Activated T-cell treated with anti-CD3 and anti-CD28 coated beads for 4 hours (primary cell): ENCODE measurements around the gene BSCL2.
A peak's percentile ranks its signal among the peaks of the same experiment; 100 is the strongest.
"Not testable (repeated sequence)": the region's sequence is repeated elsewhere in the genome, so short reads cannot be mapped to it uniquely, and the experiment has no call there.

Source experiments
- DNase-seq: peaks from one replicate; pipeline ENCODE4 v3.0.0-alpha.2; 2020

BSCL2 gene

DNA sequence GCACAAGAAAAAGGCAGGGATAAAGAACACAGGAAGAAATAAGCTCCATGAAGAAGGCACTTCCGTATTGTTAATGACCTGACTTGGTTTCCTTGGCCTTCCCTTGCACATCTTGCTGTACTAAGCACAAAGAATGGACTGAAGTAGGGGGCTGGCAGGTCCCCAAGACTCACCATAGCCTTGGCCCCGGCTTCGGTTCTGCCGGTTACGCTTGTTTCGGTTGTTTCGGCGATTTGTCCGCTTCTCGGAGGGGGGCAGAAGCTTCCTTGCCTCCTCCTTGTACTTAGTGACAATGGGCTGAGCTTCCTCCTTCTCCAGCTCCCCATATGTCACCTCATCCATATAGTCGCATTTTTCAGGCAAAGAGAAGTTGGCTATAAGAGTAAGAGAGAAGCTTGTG lies 9.6 kb upstream of the BSCL2 start:
- no peak for DNase-seq

DNA sequence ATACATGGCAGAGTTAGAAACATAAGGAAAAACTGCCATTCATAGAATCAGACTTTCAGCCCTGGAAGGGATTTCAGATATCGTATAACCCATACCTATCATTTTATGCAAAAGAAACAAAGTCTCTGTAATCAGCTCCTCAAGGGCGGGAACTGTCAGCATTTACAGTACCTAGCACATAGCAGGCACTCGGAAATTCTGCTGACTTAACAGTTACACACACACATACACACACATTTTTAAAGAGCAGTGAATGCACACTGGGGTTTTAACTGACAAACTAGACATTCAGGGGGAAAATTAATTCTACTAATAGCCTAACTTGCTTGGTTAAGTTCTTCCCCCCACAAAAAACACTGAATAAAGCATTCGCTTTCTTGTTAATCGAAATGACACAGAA lies 9.0 kb upstream of the BSCL2 start:
- no peak for DNase-seq

DNA sequence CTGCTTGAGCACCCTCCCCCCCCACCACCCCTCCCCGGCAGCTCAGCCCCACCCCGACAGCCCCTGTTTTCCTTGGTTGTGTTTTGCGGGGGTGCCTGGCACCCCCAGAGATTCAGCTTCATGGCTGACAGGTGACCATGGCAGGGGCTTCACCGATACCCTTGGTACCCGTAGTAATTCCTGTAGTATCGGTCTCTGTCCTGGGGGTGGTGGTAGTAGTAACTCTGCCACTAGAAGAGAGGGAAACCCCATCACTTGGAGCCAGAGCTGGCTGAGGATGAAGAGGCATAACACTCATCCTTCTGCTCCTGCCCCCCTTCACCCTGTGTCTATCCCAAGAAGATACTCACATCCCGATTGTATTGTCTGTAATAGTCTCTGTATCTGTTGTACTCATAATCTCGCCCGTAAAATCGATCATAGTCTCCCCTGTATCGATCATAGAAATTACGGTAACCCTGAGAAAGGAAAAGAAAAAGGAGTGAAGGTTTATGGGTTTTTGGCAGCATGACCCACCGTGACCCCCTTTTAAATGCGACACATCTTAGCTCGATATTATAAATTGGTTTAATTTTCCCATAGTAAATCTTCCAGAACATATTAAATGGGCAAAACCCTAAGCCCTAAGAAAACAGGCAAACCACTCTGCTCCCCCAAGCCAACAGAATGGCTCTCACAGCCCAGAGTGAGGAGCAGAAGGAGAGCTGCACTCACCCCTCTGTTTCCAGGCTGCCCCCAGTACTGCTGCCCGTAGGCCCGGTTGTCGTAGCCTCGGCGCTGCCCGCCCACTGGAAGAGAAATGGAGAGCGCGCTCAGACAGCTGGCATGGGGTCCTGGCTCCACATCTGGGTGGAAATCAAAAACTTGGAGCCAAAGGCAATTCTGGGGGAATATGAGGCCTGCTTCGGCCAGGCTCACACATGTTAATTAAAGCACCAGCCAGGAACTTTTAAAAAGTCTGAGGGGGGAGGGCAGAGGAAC lies 8.2 kb upstream of the BSCL2 start:
- no peak for DNase-seq

DNA sequence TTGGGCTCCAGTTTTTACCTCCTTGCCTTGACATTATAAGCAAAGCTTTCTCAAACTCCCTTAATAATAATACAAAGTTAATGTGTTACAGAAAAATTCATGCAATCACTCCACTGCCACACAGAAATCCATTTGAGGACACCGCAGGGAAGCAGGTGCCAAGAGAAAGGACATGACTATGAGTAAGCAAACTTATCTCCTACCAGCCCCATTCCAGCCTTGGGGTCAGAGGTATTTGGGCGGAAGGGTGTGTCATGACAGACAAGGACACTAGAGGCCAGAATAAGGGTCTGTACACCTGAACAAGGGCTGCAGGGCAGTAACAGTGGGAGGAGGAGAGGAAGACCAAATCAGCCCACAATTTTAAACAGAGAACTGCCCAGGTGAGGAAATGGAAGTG lies 6.1 kb upstream of the BSCL2 start:
- DNase-seq: no peak

DNA sequence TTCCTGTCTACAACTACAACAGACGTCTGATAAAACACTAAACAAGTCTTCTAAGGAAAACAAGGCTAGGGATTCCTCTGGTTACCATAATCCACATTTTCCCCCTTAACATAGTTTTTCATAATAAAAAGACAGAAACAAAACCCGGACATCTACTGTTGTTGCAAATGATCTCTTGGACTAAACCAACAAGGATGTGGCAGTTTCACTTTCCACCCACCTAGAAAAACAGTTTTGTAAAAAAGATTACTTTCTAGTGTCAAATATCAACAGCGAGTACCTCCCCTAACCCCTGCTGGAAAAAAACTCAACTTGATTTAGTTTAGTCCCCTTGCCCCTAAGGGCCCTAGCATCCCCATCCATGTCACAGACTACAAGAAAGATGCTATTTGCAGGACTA lies 5.6 kb upstream of the BSCL2 start:
- no peak for DNase-seq

- DNase-seq: no peak
These were observed 5.1 kb upstream of the BSCL2 start for GRCh38 chr11:62712276-62712812.

GRCh38 chr11:62710001-62710345 lies 2.7 kb upstream of the BSCL2 start:
- peak; percentile 26 for DNase-seq

GRCh38 chr11:62709247-62710000 lies 2.2 kb upstream of the BSCL2 start:
- peak; percentile 95 for DNase-seq

DNA sequence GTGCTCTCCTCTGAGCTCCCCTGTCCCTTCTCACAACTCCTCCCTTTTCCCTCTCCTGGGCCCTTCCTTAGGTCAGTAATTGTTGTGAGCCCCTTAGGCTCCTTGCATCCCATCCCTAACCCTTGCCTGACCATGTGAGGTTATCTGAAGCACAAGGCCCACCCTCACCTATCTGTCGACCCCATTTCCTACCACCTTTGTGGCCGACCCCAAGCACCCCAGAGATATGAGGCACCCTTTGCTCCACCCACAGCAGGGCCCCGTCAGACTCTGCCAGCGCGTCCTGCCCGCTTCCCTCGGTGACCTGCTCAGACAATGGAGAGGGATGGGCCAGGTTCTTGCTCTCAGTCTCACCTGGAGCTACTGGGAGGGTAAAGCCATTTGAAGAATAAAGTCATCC lies 1.6 kb upstream of the BSCL2 start:
- DNase-seq: peak; percentile 32

- DNase-seq: no peak
These were observed 1.2 kb upstream of the BSCL2 start for GRCh38 chr11:62708392-62708791.

DNA sequence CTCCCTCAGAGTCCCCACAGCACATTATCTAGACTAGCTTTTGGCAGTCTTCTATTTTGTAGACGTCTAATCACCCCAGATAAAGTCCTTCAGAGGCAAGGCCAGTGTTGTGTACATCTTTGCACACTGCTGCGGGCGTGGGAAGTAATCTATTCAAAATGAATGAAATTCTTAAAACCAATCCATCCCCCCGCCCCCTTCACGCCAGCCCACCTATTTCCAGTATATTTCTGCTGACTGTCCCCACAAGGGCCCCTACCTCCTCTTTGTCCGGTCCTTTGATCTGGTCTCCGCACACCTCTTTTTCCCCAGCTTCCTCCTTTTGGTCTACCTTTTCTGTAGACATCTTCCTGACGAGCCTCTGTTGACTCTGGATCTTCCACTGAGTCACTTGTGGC lies 375 bp downstream of the BSCL2 start:
- DNase-seq: no peak

DNA sequence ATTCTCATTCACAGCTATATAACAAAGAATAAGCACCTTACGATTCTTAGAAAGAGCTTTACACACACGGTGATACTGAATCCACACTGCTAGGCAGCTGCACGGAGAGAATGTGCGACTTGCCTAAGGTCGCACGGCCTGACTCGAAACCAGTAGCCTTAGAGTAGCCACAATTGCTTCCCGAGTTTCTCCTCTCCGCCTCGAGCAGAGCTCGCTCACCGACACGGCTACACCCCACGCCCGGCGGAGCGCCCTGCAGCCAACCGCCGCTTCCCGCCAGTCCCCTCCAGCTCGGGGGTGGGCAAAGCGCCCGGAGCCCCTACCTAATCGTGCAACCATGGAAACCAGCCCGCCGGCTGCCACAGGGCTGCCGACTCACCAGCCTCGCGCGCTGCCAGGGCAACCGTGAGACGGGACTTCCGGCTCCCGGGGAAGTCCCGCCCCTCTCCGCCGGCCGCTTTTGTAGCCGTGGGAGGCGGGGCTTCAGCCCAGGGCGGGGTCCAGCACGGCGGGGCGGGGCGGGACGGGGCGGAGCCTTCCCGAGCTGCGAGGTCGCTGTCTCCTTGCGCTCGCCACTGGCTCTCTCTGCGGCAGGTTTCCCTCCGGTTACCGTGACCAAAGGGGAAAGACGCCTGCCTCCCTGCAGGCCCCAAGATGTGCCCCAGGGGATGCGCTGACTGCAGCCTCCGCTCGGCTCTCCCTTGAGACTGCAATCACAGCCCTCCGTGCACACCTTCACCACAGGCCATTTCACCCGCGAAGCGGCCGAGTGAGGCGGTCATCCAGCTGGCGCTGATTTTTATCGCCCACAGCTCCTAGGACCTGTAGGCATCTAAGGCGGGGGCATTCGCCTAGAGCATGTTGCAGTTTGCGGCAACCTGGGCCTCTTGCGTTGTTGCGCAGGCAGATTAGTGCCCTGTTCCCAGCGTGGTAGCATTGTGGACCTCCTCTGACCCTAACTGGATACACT lies 1.1 kb downstream of the BSCL2 start:
- peak; percentile 94 for DNase-seq

GRCh38 chr11:62705413-62705812 lies 1.8 kb downstream of the BSCL2 start:
- DNase-seq: no peak

GRCh38 chr11:62703921-62704320 lies 3.3 kb downstream of the BSCL2 start:
- DNase-seq: not testable (repeated sequence)

DNA sequence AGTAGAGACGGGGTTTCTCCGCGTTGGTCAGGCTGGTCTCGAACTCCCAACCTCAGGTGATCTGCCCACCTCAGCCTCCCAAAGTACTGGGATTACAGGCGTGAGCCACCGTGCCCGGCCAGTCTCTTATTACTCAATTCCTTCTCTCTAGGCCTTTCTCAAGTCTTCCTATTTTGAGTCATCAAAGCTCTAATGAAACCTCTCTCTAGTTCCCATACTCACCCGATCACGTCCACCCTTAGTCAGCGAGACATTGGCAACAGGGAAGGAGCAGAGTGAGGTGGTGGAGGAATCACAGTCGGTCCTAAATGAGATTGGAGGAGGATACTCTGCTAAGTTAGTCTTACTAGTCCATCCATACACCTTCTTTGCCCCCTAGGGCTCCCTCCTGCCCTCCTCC lies 5.0 kb downstream of the BSCL2 start:
- no peak for DNase-seq

DNA sequence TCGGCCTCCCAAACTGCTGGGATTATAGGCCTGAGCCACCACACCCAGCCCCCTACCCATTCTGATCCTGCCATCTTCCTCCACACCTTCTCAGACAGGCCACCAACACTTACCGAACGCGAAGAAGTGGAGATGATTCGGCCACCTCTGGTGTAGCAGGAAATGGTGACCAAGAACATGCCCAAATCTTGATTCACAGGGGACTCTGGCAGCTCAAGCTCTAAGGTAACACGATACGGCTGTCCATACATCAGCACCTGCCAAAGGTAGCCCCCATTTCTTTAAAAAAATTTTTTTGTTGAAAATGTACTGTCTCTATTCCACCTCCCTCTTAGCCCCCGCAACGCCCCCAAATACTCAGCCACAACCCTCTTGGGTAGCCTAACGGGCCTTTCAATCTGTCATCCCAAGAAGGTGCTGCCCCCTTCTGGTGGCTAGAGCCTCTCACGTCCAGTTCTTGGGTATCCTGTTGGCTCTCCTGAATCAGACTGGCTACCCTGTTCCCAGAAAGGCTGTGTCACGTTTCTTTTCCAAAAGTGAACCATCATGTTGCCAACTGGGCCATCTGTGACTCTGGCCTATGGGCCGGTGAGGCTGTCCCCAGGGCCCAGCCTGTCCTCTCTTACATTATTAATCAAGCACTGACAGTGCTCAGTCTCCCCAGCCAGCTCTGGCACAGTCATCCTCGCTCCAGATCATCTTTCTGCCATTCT lies 12.6 kb downstream of the BSCL2 start:
- peak; percentile 74 for DNase-seq

DNA sequence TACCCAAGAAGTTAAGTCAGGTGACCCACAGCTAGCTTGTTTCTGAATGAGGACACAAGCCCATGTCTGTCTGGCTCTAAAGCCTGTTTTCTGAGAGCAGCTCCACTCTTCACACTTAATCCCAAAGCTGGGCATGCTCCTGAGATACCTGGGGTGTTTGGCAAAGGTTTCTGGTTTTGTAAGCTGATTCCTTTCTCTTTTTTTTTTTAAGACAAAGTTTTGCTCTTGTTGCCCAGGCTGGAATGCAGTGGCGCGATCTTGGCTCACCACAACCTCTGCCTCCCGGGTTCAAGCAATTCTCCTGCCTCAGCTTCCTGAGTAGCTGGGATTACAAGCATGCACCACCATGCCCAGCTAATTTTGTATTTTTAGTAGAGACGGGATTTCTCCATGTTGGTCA lies 13.6 kb downstream of the BSCL2 start:
- not testable (repeated sequence) for DNase-seq

DNA sequence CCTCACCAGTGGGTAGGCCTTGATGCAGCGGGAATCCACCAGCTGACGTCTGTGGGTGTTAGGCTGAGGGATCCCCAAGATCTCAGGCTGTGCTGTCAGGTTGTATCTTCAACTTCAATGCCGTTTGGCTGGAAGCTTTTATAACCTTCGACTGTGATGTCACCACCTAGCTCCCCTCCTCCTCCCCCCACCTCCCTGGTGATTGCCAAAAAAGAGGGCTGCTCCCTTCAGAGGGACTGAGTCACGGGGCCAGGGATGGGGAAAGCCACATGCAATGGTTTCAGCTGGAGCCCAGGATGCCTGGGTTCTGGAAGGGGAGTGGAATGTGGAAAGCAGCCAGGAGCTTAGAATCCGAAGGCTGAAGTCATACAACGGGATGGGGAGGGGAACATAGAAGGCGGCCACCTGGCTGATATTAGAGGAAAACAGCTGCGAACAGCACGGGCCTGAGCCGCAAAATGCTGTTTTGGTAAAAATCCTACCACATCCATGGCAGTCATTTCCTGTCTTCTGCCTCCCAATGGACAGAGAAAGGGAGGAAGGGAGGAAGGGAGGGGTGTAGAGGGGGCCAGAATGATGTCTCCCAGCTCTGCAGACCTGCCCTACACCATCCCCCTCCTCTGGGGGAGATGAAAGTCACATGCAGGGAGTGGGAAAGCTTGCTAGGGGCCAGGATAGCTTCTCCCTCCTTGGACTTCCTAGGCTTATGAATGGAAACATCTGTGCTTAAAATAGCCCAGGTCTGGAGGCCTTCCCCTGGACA lies 17.6 kb downstream of the BSCL2 start, which contains the start of gene LRRN4CL:
Gene LRRN4CL, minus strand, starts transcription at position 110 of the 763 bp plus-strand sequence. CDS start 1,022 bp downstream, outside the sequence.
- DNase-seq: no peak

DNA sequence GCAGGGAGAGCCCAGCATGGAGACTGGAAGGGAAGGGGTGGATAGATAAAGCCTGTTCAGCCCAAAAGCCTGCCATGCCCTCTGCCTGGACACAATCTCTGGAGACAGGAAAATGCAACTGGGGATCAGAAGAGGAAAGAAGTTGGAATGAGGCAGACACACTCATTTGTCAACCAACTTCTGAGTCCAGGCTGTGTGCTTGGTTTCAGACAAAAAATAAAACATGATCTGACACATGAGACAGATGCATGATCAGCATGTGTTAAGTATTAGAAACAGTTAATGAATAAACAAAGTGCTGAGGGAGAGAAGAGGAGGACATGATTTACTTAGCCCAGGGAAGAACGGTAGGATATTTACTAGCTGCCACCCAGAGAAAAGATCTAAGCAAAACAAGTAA lies 18.7 kb downstream of the BSCL2 start:
- no peak for DNase-seq

DNA sequence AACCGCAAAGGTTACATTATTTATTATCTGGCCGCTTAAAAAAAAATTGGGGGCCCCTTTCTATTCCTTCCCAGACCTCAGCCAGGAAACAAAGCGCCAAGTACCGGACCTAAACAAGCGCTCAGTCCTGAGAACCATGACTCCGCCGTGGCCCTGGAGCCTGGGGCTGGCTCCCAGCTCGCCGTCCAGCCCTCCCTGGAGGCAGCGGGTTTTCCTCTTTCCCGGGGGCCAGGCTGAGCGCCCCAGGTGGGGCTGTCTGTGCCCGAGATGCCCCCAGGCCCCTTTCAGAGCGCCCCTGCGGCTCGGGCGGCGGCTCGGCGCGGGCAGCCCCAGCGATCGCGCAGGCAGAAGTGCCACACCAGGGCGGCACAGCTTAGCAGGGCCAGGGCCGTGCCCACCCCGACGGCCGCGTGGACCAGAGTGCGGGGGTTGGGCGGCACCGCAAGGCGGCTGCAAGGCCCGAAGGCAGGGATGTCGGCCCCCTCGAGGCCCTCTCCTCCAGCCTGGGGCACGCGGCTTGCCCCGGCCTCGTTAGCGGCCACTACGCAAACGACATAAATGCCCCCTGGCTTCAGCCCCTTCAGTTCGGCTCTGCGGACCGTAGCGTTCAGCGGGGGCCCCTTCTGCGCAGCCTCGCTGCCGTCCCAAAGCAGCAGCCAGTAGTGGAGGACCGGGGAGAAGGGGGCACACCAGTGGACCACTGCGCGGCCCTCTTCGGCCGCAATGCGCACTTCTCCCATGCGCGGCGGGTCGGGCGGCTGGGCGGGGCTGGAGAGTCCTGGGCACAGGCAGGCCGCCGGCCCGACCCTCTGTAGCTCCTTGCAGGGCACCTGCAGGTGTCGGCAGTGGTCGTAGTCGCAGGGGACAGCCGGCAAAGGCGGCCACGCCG lies 19.5 kb downstream of the BSCL2 start:
- no peak for DNase-seq
